GM23338 (cell line): ENCODE results near the gene SLC26A1. TPM values are rescaled to one million over a fixed set of nuclear protein-coding genes. Genes with fewer than 3 reads are reported as not detected.

Experiments used
- ATAC-seq: fragments of 200-7000 bp; cut with Tn5 transposase; 3 replicates; pipeline ENCODE4 v1.9.1; 2020
- DNase-seq: peaks from one replicate; pipeline ENCODE4 v3.0.0-alpha.2; 2015; ENCODE audit warnings: low spot score
- H2AFZ ChIP-seq: fragments of 200-600 bp; sonication (generic); 2 replicates; pipeline ENCODE4 v1.8.0; 2016; ENCODE audit warnings: antibody characterized with exemption, mild to moderate bottlenecking, moderate library complexity
- H3F3A ChIP-seq: fragments of 200-600 bp; sonication (generic); replicated peaks from 2 replicates; pipeline ENCODE4 v1.8.0; 2017; ENCODE audit warnings: antibody characterized with exemption, mixed run types, low read depth
- H3K27ac ChIP-seq: fragments of 200-600 bp; sonication (generic); 2 replicates; pipeline ENCODE4 v1.6.1; 2016; ENCODE audit warnings: low read depth
- H3K27me3 ChIP-seq: fragments of 200-600 bp; sonication (generic); 2 replicates; pipeline ENCODE4 v1.8.0; 2016; ENCODE audit warnings: mild to moderate bottlenecking, mixed run types, moderate library complexity; ENCODE audit not compliant: insufficient read depth
- H3K36me3 ChIP-seq: fragments of 200-600 bp; sonication (generic); 2 replicates; pipeline ENCODE4 v1.8.0; 2016; ENCODE audit warnings: mild to moderate bottlenecking; ENCODE audit not compliant: insufficient read depth
- H3K4me1 ChIP-seq: fragments of 200-600 bp; sonication (generic); 2 replicates; pipeline ENCODE4 v1.8.0; 2016; ENCODE audit warnings: mild to moderate bottlenecking, moderate library complexity; ENCODE audit not compliant: insufficient read depth
- H3K4me2 ChIP-seq: fragments of 200-600 bp; sonication (generic); 2 replicates; pipeline ENCODE4 v1.7.1; 2017; ENCODE audit warnings: mixed run types
- H3K4me3 ChIP-seq: fragments of 200-600 bp; sonication (generic); 2 replicates; pipeline ENCODE4 v1.6.1; 2016; ENCODE audit warnings: mixed run types
- H3K79me2 ChIP-seq: fragments of 200-600 bp; sonication (generic); replicated peaks from 2 replicates; pipeline ENCODE4 v1.8.0; 2017; ENCODE audit warnings: mild to moderate bottlenecking; ENCODE audit not compliant: insufficient read depth
- H3K9me2 ChIP-seq: fragments of 200-600 bp; sonication (generic); 2 replicates; pipeline ENCODE4 v1.8.0; 2017; ENCODE audit not compliant: insufficient read depth
- H4K20me1 ChIP-seq: fragments of 200-600 bp; sonication (generic); replicated peaks from 2 replicates; pipeline ENCODE4 v1.8.0; 2017; ENCODE audit warnings: mild to moderate bottlenecking; ENCODE audit not compliant: insufficient read depth
- H3K27ac Mint-ChIP-seq: 2 replicates; pipeline ENCODE4 v1.8.0; 2020; ENCODE audit warnings: inconsistent platforms, mild to moderate bottlenecking, moderate library complexity, mixed read lengths
- H3K27me3 Mint-ChIP-seq: 3 replicates; pipeline ENCODE4 v1.8.0; 2022; ENCODE audit warnings: low read depth, mild to moderate bottlenecking, moderate library complexity, mixed read lengths, inconsistent platforms; ENCODE audit not compliant: insufficient read depth, poor library complexity
- H3K36me3 Mint-ChIP-seq: 3 replicates; pipeline ENCODE4 v1.8.0; 2021; ENCODE audit warnings: low read depth, mild to moderate bottlenecking, inconsistent platforms, moderate library complexity, mixed read lengths
- H3K4me1 Mint-ChIP-seq: 3 replicates; pipeline ENCODE4 v1.8.0; 2020; ENCODE audit warnings: mild to moderate bottlenecking, inconsistent platforms, mixed read lengths
- H3K4me3 Mint-ChIP-seq: 3 replicates; pipeline ENCODE4 v1.8.0; 2021; ENCODE audit warnings: moderate library complexity, mild to moderate bottlenecking, inconsistent platforms, mixed read lengths
- H3K9me3 Mint-ChIP-seq: 3 replicates; pipeline ENCODE4 v1.8.0; 2020; ENCODE audit warnings: moderate library complexity, mild to moderate bottlenecking, inconsistent platforms, mixed read lengths
- NANOG ChIP-seq: IDR thresholded peaks from 2 replicates; pipeline ENCODE4 v1.6.1; 2016; ENCODE audit warnings: antibody characterized with exemption, borderline replicate concordance
- STAT1 ChIP-seq: IDR thresholded peaks from one replicate; pipeline ENCODE4 v1.6.1; 2016; ENCODE audit warnings: antibody characterized with exemption; ENCODE audit not compliant: unreplicated experiment
- ZNF331 ChIP-seq: fragments of 250-450 bp; sonication (Bioruptor Pico); IDR thresholded peaks from 2 replicates; pipeline ENCODE4 v1.5.0; 2020; ENCODE audit warnings: low read depth, mild to moderate bottlenecking, moderate library complexity
- polyA plus RNA-seq: library from polyadenylated mRNA; unstranded; fragments of >200 nt; fragmentation: Nextera tagmentation; extraction: Ambion mirVana; gene quantifications from 2 replicates; pipeline ENCODE4 v1.2.1, GENCODE V29; 2016
- total RNA-seq: library from RNA; depleted of rRNA; stranded (reverse); fragments of >200 nt; shearing (Covaris generic); gene quantifications from 2 replicates; pipeline ENCODE4 v1.2.3, GENCODE V29; 2014
- TF ChIP-seq, protein P1 (sequence below), 2 experiments: fragments of 200-600 bp in 1 of 2; sonication (generic) in 1 of 2; conservative IDR thresholded peaks; 2 replicates each; pipeline versions ENCODE4 v1.5.1 to v1.6.1; 2016 to 2017; ENCODE audit warnings: antibody characterized with exemption in 2 of 2, low read depth in 2 of 2, mild to moderate bottlenecking in 2 of 2, moderate library complexity in 1 of 2
- TF ChIP-seq, protein P2 (sequence below): IDR thresholded peaks from one replicate; pipeline ENCODE4 v1.6.1; 2018; ENCODE audit warnings: antibody characterized with exemption; ENCODE audit not compliant: unreplicated experiment
- TF ChIP-seq, protein P3 (sequence below): IDR thresholded peaks from 2 replicates; pipeline ENCODE4 v1.6.1; 2016; ENCODE audit warnings: antibody characterized with exemption

The SLC26A1 gene
- total and polyA plus RNA-seq, 2 experiments from 2014 or later, result 0.10 to 0.27 TPM

DNA sequence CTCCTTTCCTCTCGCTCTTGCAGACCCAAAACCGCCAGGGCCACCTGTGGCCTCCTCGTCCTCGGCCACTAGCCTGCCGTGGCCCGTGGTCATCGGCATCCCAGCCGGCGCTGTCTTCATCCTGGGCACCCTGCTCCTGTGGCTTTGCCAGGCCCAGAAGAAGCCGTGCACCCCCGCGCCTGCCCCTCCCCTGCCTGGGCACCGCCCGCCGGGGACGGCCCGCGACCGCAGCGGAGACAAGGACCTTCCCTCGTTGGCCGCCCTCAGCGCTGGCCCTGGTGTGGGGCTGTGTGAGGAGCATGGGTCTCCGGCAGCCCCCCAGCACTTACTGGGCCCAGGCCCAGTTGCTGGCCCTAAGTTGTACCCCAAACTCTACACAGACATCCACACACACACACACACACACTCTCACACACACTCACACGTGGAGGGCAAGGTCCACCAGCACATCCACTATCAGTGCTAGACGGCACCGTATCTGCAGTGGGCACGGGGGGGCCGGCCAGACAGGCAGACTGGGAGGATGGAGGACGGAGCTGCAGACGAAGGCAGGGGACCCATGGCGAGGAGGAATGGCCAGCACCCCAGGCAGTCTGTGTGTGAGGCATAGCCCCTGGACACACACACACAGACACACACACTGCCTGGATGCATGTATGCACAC, 31.8 kb upstream of the SLC26A1 start (continued):
- TF ChIP-seq, protein P1, sequence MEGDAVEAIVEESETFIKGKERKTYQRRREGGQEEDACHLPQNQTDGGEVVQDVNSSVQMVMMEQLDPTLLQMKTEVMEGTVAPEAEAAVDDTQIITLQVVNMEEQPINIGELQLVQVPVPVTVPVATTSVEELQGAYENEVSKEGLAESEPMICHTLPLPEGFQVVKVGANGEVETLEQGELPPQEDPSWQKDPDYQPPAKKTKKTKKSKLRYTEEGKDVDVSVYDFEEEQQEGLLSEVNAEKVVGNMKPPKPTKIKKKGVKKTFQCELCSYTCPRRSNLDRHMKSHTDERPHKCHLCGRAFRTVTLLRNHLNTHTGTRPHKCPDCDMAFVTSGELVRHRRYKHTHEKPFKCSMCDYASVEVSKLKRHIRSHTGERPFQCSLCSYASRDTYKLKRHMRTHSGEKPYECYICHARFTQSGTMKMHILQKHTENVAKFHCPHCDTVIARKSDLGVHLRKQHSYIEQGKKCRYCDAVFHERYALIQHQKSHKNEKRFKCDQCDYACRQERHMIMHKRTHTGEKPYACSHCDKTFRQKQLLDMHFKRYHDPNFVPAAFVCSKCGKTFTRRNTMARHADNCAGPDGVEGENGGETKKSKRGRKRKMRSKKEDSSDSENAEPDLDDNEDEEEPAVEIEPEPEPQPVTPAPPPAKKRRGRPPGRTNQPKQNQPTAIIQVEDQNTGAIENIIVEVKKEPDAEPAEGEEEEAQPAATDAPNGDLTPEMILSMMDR (conservative IDR thresholded peaks at IDR 0.05; ENCODE audit: low read depth in 2 of 2), result no peak

DNA sequence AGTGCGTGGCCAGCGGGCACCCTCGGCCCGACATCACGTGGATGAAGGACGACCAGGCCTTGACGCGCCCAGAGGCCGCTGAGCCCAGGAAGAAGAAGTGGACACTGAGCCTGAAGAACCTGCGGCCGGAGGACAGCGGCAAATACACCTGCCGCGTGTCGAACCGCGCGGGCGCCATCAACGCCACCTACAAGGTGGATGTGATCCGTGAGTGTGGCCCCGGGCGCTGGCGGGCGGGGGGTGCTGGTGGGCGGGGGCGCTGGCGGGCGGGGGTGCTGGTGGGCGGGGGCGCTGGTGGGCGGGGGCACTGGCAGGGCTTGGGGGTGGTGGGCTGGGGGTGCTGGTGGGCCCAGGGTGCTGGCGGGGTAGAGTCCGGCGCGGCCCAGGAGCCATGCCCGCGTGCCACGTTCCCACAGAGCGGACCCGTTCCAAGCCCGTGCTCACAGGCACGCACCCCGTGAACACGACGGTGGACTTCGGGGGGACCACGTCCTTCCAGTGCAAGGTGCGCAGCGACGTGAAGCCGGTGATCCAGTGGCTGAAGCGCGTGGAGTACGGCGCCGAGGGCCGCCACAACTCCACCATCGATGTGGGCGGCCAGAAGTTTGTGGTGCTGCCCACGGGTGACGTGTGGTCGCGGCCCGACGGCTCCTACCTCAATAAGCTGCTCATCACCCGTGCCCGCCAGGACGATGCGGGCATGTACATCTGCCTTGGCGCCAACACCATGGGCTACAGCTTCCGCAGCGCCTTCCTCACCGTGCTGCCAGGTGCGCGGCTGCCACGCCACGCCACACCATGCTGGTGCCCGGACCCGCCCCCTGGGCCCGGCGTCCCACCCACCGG, 30.9 kb upstream of the SLC26A1 start:
- peaks cover 13% of the 10 kb centered on the region for H3K36me3 Mint-ChIP-seq
- no peaks in the 10 kb centered on the region for H3K27me3 ChIP-seq
- peaks cover 4% of the 10 kb centered on the region; the same call in 1 of the 3 replicates for H3K4me1 Mint-ChIP-seq
- H3K27me3 Mint-ChIP-seq, result peaks cover 6% of the 10 kb centered on the region
- no peaks in the 10 kb centered on the region for H3F3A ChIP-seq
- no peak overlapping the region for H3K27ac ChIP-seq
- H4K20me1 ChIP-seq, result no peaks in the 10 kb centered on the region; the same call in 1 of the 2 replicates
- DNase-seq, result no peak
- no peaks in the 10 kb centered on the region; the same call in 1 of the 2 replicates for H3K36me3 ChIP-seq
- no peaks in the 10 kb centered on the region for H3K9me2 ChIP-seq
- no peaks in the 10 kb centered on the region for H3K4me1 ChIP-seq
- H3K4me3 ChIP-seq, result no peak overlapping the region
- no peak overlapping the region for H2AFZ ChIP-seq
- ATAC-seq, result no peak
- H3K9me3 Mint-ChIP-seq, result no peaks in the 10 kb centered on the region; the same call in 2 of the 3 replicates
- H3K4me3 Mint-ChIP-seq, result no peak overlapping the region
- H3K79me2 ChIP-seq, result no peaks in the 10 kb centered on the region
- H3K27ac Mint-ChIP-seq, result no peak overlapping the region
- H3K4me2 ChIP-seq, result no peak overlapping the region
- TF ChIP-seq, protein P2, sequence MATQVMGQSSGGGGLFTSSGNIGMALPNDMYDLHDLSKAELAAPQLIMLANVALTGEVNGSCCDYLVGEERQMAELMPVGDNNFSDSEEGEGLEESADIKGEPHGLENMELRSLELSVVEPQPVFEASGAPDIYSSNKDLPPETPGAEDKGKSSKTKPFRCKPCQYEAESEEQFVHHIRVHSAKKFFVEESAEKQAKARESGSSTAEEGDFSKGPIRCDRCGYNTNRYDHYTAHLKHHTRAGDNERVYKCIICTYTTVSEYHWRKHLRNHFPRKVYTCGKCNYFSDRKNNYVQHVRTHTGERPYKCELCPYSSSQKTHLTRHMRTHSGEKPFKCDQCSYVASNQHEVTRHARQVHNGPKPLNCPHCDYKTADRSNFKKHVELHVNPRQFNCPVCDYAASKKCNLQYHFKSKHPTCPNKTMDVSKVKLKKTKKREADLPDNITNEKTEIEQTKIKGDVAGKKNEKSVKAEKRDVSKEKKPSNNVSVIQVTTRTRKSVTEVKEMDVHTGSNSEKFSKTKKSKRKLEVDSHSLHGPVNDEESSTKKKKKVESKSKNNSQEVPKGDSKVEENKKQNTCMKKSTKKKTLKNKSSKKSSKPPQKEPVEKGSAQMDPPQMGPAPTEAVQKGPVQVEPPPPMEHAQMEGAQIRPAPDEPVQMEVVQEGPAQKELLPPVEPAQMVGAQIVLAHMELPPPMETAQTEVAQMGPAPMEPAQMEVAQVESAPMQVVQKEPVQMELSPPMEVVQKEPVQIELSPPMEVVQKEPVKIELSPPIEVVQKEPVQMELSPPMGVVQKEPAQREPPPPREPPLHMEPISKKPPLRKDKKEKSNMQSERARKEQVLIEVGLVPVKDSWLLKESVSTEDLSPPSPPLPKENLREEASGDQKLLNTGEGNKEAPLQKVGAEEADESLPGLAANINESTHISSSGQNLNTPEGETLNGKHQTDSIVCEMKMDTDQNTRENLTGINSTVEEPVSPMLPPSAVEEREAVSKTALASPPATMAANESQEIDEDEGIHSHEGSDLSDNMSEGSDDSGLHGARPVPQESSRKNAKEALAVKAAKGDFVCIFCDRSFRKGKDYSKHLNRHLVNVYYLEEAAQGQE, result no peak
- TF ChIP-seq ZNF331 (CRISPR knock-in tag) (no peak), STAT1 (no peak), NANOG (no peak)
- TF ChIP-seq, protein P1 (conservative IDR thresholded peaks at IDR 0.05; ENCODE audit: low read depth in 2 of 2), result no peak
- TF ChIP-seq, protein P3, sequence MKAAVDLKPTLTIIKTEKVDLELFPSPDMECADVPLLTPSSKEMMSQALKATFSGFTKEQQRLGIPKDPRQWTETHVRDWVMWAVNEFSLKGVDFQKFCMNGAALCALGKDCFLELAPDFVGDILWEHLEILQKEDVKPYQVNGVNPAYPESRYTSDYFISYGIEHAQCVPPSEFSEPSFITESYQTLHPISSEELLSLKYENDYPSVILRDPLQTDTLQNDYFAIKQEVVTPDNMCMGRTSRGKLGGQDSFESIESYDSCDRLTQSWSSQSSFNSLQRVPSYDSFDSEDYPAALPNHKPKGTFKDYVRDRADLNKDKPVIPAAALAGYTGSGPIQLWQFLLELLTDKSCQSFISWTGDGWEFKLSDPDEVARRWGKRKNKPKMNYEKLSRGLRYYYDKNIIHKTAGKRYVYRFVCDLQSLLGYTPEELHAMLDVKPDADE, result no peak
